ENCODE data around the gene NRAS. TPM values are rescaled to one million over a fixed set of nuclear protein-coding genes. Genes with fewer than 3 reads are reported as not detected.

NRAS gene
- total RNA-seq, 1 experiment from 2014 or later = 72.9 TPM

- Histone ChIP-seq H4K5ac (ENCODE audit: insufficient read length, low read depth, low read length) (no peak overlapping the region), H2BK12ac (ENCODE audit: insufficient read length, low read depth, low read length) (no peak overlapping the region), H3K23ac (ENCODE audit: insufficient read length, low read depth, low read length) (no peak overlapping the region), H3K18ac (ENCODE audit: insufficient read length, low read depth, low read length) (no peak overlapping the region), H3K4ac (ENCODE audit: low read depth, low read length) (no peak overlapping the region), H3K79me1 (ENCODE audit: insufficient read depth, low read depth, low read length, poor library complexity, severe bottlenecking) (peaks cover 5% of the 10 kb centered on the region), H3K14ac (ENCODE audit: insufficient read depth, low read length) (no peak overlapping the region), H3K9ac (ENCODE audit: extremely low read depth, insufficient read length, low read length) (no peak overlapping the region), H3K9me3 (ENCODE audit: control insufficient read depth, low read depth, low read length) (no peaks in the 10 kb centered on the region), H3K27me3 (ENCODE audit: insufficient read depth, low read length) (no peaks in the 10 kb centered on the region), H3K56ac (ENCODE audit: insufficient read length, low read depth, low read length) (no peak overlapping the region), H3K23me2 (ENCODE audit: insufficient read length, low read depth, low read length, poor library complexity, severe bottlenecking) (no peaks in the 10 kb centered on the region), H3K4me2 (ENCODE audit: insufficient read depth, insufficient read length, low read length) (no peak overlapping the region), H2BK20ac (ENCODE audit: low read depth, low read length, poor library complexity, severe bottlenecking) (no peak overlapping the region), H2BK15ac (ENCODE audit: low read depth, low read length) (no peak overlapping the region), H4K91ac (ENCODE audit: insufficient read length, low read depth, low read length) (no peak overlapping the region), H4K20me1 (ENCODE audit: control insufficient read depth, insufficient read depth, insufficient read length) (peaks cover 3% of the 10 kb centered on the region), H2AFZ (ENCODE audit: low read length) (no peak overlapping the region), H2AK5ac (ENCODE audit: insufficient read length, low read length) (no peak overlapping the region), H4K8ac (replicated peaks; ENCODE audit: insufficient read length, low read depth, low read length) (no peak overlapping the region), H3K4me1 (ENCODE audit: insufficient read depth, low read length) (peaks cover 3% of the 10 kb centered on the region; the same call in 1 of the 2 replicates), H2BK5ac (ENCODE audit: insufficient read length, low read length) (no peak overlapping the region), H2BK120ac (ENCODE audit: low read depth, low read length, poor library complexity, severe bottlenecking) (no peak overlapping the region), H3K79me2 (ENCODE audit: insufficient read depth, low read length) (peaks cover 64% of the 10 kb centered on the region), H3K27ac (ENCODE audit: insufficient read length, low read depth, low read length) (no peak overlapping the region), H3T11ph (ENCODE audit: low read length) (no peak overlapping the region)
- Mint-ChIP-seq H3K27ac (peak overlapping the region in 1 of 3 experiments; percentile 23; a peak in 1 of 7 replicates), H3K9me3 (no peaks in the 10 kb centered on the region), H3K4me1 (peaks cover 27 to 32% of the 10 kb centered on the region in 2 experiments), H3K27me3 (ENCODE audit: low read depth) (no peaks in the 10 kb centered on the region), H3K36me3 (ENCODE audit: insufficient read depth in 1 of 3, low read depth in 3 of 3) (peaks cover 31 to 58% (median 53%) of the 10 kb centered on the region in 3 experiments; a peak in 6 of 7 replicates), H3K4me3 (no peak overlapping the region)
- DNase-seq = no peak
- no CpG with 5 or more reads among the region's 5 CpGs for WGBS (ENCODE audit: extremely low coverage, insufficient read length, low lambda C conversion rate)
- TF ChIP-seq CTCF (conservative IDR thresholded peaks at IDR 0.05) = no peak
Measured at GRCh38 chr1:114749835-114750234, 33.3 kb upstream of the NRAS start.

Data from H9 (cell line).